Ovary (tissue), 3 donors: ENCODE results near the gene BST2.

Experiments used
- CTCF ChIP-seq, 3 donors: fragments of 450-650 bp in 2 of 3; fragments of 200-600 bp in 1 of 3; IDR thresholded peaks; one replicate each; pipeline versions ENCODE4 v1.5.1 to v1.8.0; 2016 to 2022; ENCODE audit warnings: antibody characterized with exemption in 3 of 3, mild to moderate bottlenecking in 1 of 3
- EP300 ChIP-seq: sonication (generic); formaldehyde crosslinking; IDR thresholded peaks from one replicate; pipeline ENCODE4 v1.6.1; 2017; ENCODE audit warnings: antibody characterized with exemption
- POLR2A ChIP-seq: fragments of 450-650 bp; IDR thresholded peaks from one replicate; pipeline ENCODE4 v1.6.1; 2017; ENCODE audit warnings: antibody characterized with exemption, mild to moderate bottlenecking, moderate library complexity
- donor health status: DM: no; HTN: no; CAD: no.

- TF ChIP-seq POLR2A (no peak), CTCF (IDR thresholded peaks at IDR 0.05) (no peak), EP300 (no peak)
Observed at GRCh38 chr19:17447704-17448130, 42.3 kb upstream of the BST2 start.
